H1 (cell line): ENCODE results near the gene RAB25. TPM values are rescaled to one million over a fixed set of nuclear protein-coding genes. Genes with fewer than 3 reads are reported as not detected.

Experiments used
- BACH1 ChIP-seq: IDR thresholded peaks from 2 replicates; pipeline ENCODE4 v1.6.1; 2012; ENCODE audit warnings: low read length, improper control_type of control experiment
- CEBPB ChIP-seq: IDR thresholded peaks from 2 replicates; pipeline ENCODE4 v1.6.1; 2012; ENCODE audit warnings: low read depth, low read length
- EP300 ChIP-seq, 2 experiments: IDR thresholded peaks; 1 replicate in 1 of 2; 2 replicates in 1 of 2; pipeline ENCODE4 v1.6.1; 2011 to 2012; ENCODE audit warnings: low read depth in 2 of 2, low read length in 2 of 2, mild to moderate bottlenecking in 2 of 2, borderline replicate concordance in 1 of 2, inconsistent platforms in 1 of 2, moderate library complexity in 1 of 2
- MAX ChIP-seq: IDR thresholded peaks from 2 replicates; pipeline ENCODE4 v1.6.1; 2012; ENCODE audit warnings: inconsistent platforms
- SAP30 ChIP-seq: fragments of 300-600 bp; sonication (generic); IDR thresholded peaks from 2 replicates; pipeline ENCODE4 v1.7.1; 2012; ENCODE audit warnings: low read length, moderate library complexity, mild to moderate bottlenecking, inconsistent platforms; ENCODE audit not compliant: insufficient read depth, insufficient replicate concordance
- SIRT6 ChIP-seq: IDR thresholded peaks from one replicate; pipeline ENCODE4 v1.7.1; 2012; ENCODE audit warnings: low read length, inconsistent platforms
- polyA plus RNA-seq, 7 experiments: library from polyadenylated mRNA; depleted of rRNA in 3 of 7; stranded (reverse) in 5 of 7; unstranded in 2 of 7; fragments of >200 nt in 5 of 7; fragments of 200-250 nt in 2 of 7; gene quantifications; 1 replicate in 5 of 7; 2 replicates in 1 of 7; 4 replicates in 1 of 7; pipeline versions ENCODE4 v1.2.1 to v1.2.3, GENCODE V29; 2011 to 2013; ENCODE audit warnings: missing spikeins in 2 of 7, mixed read lengths in 2 of 7
- total RNA-seq: library from RNA; stranded (reverse); fragmentation: NEBNext Ultra II Directional; extraction: Animal tissue kit (Norgen Biotek cat#: 25700); gene quantifications from 2 replicates; pipeline ENCODE4 v1.2.1, GENCODE V29; 2021

The RAB25 gene
- total and polyA plus RNA-seq, 2 of the 8 experiments (the other 6 are each of a cell fraction or from before 2014, with no cell fraction given): 34.8 to 98.2 TPM

GRCh38 chr1:156117414-156118176 lies 56.6 kb downstream of the RAB25 start (continued):
- TF ChIP-seq MAX: no peak
- TF ChIP-seq EP300 (IDR thresholded peaks at IDR 0.05; ENCODE audit: borderline replicate concordance in 1 of 2, low read depth in 2 of 2, low read length in 2 of 2): no peak
- TF ChIP-seq SAP30: no peak
- TF ChIP-seq CEBPB: no peak
- TF ChIP-seq BACH1: no peak
- no peak for TF ChIP-seq SIRT6
